Measurements from ENCODE around the gene MORN3.

DNA sequence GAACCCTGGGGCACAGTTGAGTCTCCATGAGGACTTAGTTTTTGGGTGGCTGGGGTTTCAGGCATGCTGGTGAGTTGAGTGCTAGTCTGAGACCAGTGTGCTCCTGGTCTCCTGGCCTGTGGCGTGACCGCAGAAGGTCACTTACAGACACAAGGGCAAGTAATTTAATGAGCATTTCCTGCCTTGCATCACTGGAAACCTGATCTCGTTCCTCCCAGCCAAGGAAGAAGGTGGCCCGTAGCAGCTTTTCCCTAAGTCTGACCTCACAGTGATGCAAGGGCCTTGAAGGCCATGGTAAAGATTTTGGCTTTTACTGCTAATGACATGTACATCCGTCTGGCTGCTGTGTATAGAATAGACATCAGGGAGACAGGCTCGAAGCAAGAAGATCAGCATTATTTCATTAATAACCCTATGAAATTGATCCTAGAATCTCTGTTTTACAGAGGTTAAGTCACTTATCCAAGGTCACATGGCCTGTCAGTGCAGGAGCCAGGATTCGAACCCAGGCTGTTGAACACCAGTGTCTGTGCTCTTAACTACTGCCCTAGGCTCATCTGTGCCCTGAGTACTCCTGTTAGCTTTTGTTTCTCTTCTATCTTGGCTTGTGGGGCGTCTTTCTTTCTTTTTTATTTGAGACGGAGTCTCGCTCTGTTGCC, 47.7 kb upstream of the MORN3 start:
- TF ChIP-seq, protein P1, sequence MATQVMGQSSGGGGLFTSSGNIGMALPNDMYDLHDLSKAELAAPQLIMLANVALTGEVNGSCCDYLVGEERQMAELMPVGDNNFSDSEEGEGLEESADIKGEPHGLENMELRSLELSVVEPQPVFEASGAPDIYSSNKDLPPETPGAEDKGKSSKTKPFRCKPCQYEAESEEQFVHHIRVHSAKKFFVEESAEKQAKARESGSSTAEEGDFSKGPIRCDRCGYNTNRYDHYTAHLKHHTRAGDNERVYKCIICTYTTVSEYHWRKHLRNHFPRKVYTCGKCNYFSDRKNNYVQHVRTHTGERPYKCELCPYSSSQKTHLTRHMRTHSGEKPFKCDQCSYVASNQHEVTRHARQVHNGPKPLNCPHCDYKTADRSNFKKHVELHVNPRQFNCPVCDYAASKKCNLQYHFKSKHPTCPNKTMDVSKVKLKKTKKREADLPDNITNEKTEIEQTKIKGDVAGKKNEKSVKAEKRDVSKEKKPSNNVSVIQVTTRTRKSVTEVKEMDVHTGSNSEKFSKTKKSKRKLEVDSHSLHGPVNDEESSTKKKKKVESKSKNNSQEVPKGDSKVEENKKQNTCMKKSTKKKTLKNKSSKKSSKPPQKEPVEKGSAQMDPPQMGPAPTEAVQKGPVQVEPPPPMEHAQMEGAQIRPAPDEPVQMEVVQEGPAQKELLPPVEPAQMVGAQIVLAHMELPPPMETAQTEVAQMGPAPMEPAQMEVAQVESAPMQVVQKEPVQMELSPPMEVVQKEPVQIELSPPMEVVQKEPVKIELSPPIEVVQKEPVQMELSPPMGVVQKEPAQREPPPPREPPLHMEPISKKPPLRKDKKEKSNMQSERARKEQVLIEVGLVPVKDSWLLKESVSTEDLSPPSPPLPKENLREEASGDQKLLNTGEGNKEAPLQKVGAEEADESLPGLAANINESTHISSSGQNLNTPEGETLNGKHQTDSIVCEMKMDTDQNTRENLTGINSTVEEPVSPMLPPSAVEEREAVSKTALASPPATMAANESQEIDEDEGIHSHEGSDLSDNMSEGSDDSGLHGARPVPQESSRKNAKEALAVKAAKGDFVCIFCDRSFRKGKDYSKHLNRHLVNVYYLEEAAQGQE (IDR thresholded peaks at IDR 0.05) = no peak
- TF ChIP-seq POLR2A (IDR thresholded peaks at IDR 0.05; ENCODE audit: low read length) (no peak), TP53 (CRISPR knock-in tag; IDR thresholded peaks at IDR 0.05) (no peak), MYC (IDR thresholded peaks at IDR 0.05; ENCODE audit: borderline replicate concordance, low read length) (no peak), JUN (IDR thresholded peaks at IDR 0.05) (no peak), NR3C1 (IDR thresholded peaks at IDR 0.05) (no peak), ZC3H11A (IDR thresholded peaks at IDR 0.05) (no peak)
- TF ChIP-seq, protein P2, sequence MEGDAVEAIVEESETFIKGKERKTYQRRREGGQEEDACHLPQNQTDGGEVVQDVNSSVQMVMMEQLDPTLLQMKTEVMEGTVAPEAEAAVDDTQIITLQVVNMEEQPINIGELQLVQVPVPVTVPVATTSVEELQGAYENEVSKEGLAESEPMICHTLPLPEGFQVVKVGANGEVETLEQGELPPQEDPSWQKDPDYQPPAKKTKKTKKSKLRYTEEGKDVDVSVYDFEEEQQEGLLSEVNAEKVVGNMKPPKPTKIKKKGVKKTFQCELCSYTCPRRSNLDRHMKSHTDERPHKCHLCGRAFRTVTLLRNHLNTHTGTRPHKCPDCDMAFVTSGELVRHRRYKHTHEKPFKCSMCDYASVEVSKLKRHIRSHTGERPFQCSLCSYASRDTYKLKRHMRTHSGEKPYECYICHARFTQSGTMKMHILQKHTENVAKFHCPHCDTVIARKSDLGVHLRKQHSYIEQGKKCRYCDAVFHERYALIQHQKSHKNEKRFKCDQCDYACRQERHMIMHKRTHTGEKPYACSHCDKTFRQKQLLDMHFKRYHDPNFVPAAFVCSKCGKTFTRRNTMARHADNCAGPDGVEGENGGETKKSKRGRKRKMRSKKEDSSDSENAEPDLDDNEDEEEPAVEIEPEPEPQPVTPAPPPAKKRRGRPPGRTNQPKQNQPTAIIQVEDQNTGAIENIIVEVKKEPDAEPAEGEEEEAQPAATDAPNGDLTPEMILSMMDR (IDR thresholded peaks at IDR 0.05) = no peak
- TF ChIP-seq, protein P3, sequence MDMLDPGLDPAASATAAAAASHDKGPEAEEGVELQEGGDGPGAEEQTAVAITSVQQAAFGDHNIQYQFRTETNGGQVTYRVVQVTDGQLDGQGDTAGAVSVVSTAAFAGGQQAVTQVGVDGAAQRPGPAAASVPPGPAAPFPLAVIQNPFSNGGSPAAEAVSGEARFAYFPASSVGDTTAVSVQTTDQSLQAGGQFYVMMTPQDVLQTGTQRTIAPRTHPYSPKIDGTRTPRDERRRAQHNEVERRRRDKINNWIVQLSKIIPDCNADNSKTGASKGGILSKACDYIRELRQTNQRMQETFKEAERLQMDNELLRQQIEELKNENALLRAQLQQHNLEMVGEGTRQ (IDR thresholded peaks at IDR 0.05) = no peak
